Measurements from ENCODE around the gene HCN2. TPM values are rescaled to one million over a fixed set of nuclear protein-coding genes. Genes with fewer than 3 reads are reported as not detected.

HCN2 gene
- total RNA-seq, 1 donor from 2014 or later: 0.30 TPM

Other genes starting within 250 kb of the HCN2 start
- 4.6 TPM for gene MIER2, start 245.1 kb upstream of the HCN2 start, total RNA-seq
- 0.33 TPM for gene C2CD4C, start 180.7 kb upstream of the HCN2 start, total RNA-seq
- 57.8 TPM for gene SHC2, start 128.8 kb upstream of the HCN2 start, total RNA-seq
- 0.53 TPM for gene MADCAM1, start 93.4 kb upstream of the HCN2 start, total RNA-seq
- 10.4 TPM for gene TPGS1, start 82.4 kb upstream of the HCN2 start, total RNA-seq
- gene CDC34, start 58.1 kb upstream of the HCN2 start, total RNA-seq: 53.5 TPM
- 0.33 TPM for gene GZMM, start 45.8 kb upstream of the HCN2 start, total RNA-seq
- gene BSG, start 17.3 kb upstream of the HCN2 start, total RNA-seq: 98.2 TPM
- 51.8 TPM for gene POLRMT, start 43.7 kb downstream of the HCN2 start, total RNA-seq
- 0.30 TPM for gene FGF22, start 50.0 kb downstream of the HCN2 start, total RNA-seq
- gene RNF126, start 73.3 kb downstream of the HCN2 start, total RNA-seq: 22.2 TPM
- gene FSTL3, start 86.5 kb downstream of the HCN2 start, total RNA-seq: 4.3 TPM
- not detected for gene PRSS57, start 105.6 kb downstream of the HCN2 start, total RNA-seq
- 6.6 TPM for gene PALM, start 119.1 kb downstream of the HCN2 start, total RNA-seq
- gene MISP, start 161.2 kb downstream of the HCN2 start, total RNA-seq: 0.18 TPM
- gene PTBP1, start 207.6 kb downstream of the HCN2 start, total RNA-seq: 115 TPM
- not detected for gene PLPPR3, start 232.1 kb downstream of the HCN2 start, total RNA-seq
- 0.60 TPM for gene AZU1, start 238.0 kb downstream of the HCN2 start, total RNA-seq